ENCODE data around the gene CCHCR1. TPM values are rescaled to one million over a fixed set of nuclear protein-coding genes. Genes with fewer than 3 reads are reported as not detected.

CCHCR1 gene
- total and polyA plus RNA-seq, 7 donors, result 8.7 to 39.3 (median 13.7) TPM

GRCh38 chr6:31154436-31154835 is 3.2 kb downstream of the CCHCR1 start:
- Histone ChIP-seq H3K4me1 (peaks cover 0 to 22% (median 15%) of the 10 kb centered on the region in 4 donors), H3K27me3 (no peaks in the 10 kb centered on the region), H3K4me3 (no peak overlapping the region), H3K9me3 (no peaks in the 10 kb centered on the region), H3K27ac (no peak overlapping the region), H3K36me3 (peaks cover 0 to 34% (median 2%) of the 10 kb centered on the region in 4 donors)
- intact Hi-C loops (cut with DNase I), result no loop called here
- TF ChIP-seq POLR2AphosphoS5 (IDR thresholded peaks at IDR 0.05), result no peak
- no peak for TF ChIP-seq CTCF (IDR thresholded peaks at IDR 0.05)
- no peak for TF ChIP-seq POLR2A (IDR thresholded peaks at IDR 0.05)
- TF ChIP-seq EP300 (IDR thresholded peaks at IDR 0.05), result no peak
- DNase-seq, result no peak
- 85 to 98% methylated on average over 15 of the region's 15 CpGs for WGBS, 2 donors

GRCh38 chr6:31152781-31153180 is 4.8 kb downstream of the CCHCR1 start:
- peaks cover 0 to 37% (median 2%) of the 10 kb centered on the region in 4 donors for H3K36me3 ChIP-seq
- peaks cover 0 to 12% (median 7%) of the 10 kb centered on the region in 4 donors for H3K4me1 ChIP-seq
- H3K27me3 ChIP-seq, result no peaks in the 10 kb centered on the region
- no peaks in the 10 kb centered on the region for H3K9me3 ChIP-seq
- no peak overlapping the region for H3K27ac ChIP-seq
- 88 to 95% methylated on average over 7 of the region's 7 CpGs for WGBS, 2 donors
- no peak for TF ChIP-seq CTCF (IDR thresholded peaks at IDR 0.05)
- TF ChIP-seq POLR2AphosphoS5 (IDR thresholded peaks at IDR 0.05), result no peak
- TF ChIP-seq EP300 (IDR thresholded peaks at IDR 0.05), result no peak
- TF ChIP-seq POLR2A (IDR thresholded peaks at IDR 0.05), result no peak
- no peak for DNase-seq
- H3K4me3 ChIP-seq, result no peak overlapping the region
- intact Hi-C loops (cut with DNase I), result no loop called here

- no peak for DNase-seq
- 81 to 93% methylated on average over 6 of the region's 6 CpGs for WGBS, 2 donors
- Histone ChIP-seq H3K9me3 (no peaks in the 10 kb centered on the region), H3K27ac (no peak overlapping the region), H3K4me1 (no peaks in the 10 kb centered on the region), H3K4me3 (no peak overlapping the region), H3K27me3 (no peaks in the 10 kb centered on the region), H3K36me3 (peaks cover 0 to 39% (median 2%) of the 10 kb centered on the region in 4 donors)
- intact Hi-C loops (cut with DNase I), result no loop called here
- no peak for TF ChIP-seq CTCF (IDR thresholded peaks at IDR 0.05)
- TF ChIP-seq EP300 (IDR thresholded peaks at IDR 0.05), result no peak
- TF ChIP-seq POLR2A (IDR thresholded peaks at IDR 0.05), result no peak
- no peak for TF ChIP-seq POLR2AphosphoS5 (IDR thresholded peaks at IDR 0.05)
Observed at GRCh38 chr6:31149827-31150447, 7.7 kb downstream of the CCHCR1 start.

- 83 to 92% methylated on average over 10 of the region's 10 CpGs for WGBS, 2 donors
- no peaks in the 10 kb centered on the region for H3K27me3 ChIP-seq
- intact Hi-C loops (cut with DNase I), result no loop called here
- TF ChIP-seq POLR2AphosphoS5 (IDR thresholded peaks at IDR 0.05) (no peak), EP300 (IDR thresholded peaks at IDR 0.05) (no peak), CTCF (IDR thresholded peaks at IDR 0.05) (no peak), POLR2A (IDR thresholded peaks at IDR 0.05) (no peak)
- H3K36me3 ChIP-seq, result peaks cover 0 to 21% (median 4%) of the 10 kb centered on the region in 4 donors
- H3K27ac ChIP-seq, result no peak overlapping the region
- H3K4me3 ChIP-seq, result no peak overlapping the region
- no peak for DNase-seq
- H3K4me1 ChIP-seq, result peaks cover 0 to 12% (median 4%) of the 10 kb centered on the region in 4 donors
- H3K9me3 ChIP-seq, result no peaks in the 10 kb centered on the region
Observed at GRCh38 chr6:31145386-31145785, 12.2 kb downstream of the CCHCR1 start.

GRCh38 chr6:31144970-31145340 is 12.6 kb downstream of the CCHCR1 start:
- 15 to 70% methylated on average over 11 of the region's 11 CpGs for WGBS, 2 donors
- Histone ChIP-seq H3K4me3 (no peak overlapping the region), H3K9me3 (no peaks in the 10 kb centered on the region), H3K36me3 (peaks cover 0 to 17% (median 4%) of the 10 kb centered on the region in 4 donors), H3K27ac (no peak overlapping the region), H3K27me3 (no peaks in the 10 kb centered on the region), H3K4me1 (peaks cover 0 to 12% (median 4%) of the 10 kb centered on the region in 4 donors)
- DNase-seq, result no peak
- TF ChIP-seq CTCF (IDR thresholded peaks at IDR 0.05) (no peak), EP300 (IDR thresholded peaks at IDR 0.05) (no peak)
- intact Hi-C loops (cut with DNase I), result no loop called here
